Colonic mucosa (tissue), 4 donors: ENCODE data around the gene BTBD16. TPM values are rescaled to one million over a fixed set of nuclear protein-coding genes. Genes with fewer than 3 reads are reported as not detected.

Source experiments
- DNase-seq: peaks from one replicate; pipeline ENCODE4 v3.0.0-alpha.2; 2020
- H3K27ac ChIP-seq: fragments of 200-600 bp; one replicate; pipeline ENCODE4 v1.8.0; 2021
- H3K27me3 ChIP-seq: fragments of 200-600 bp; one replicate; pipeline ENCODE4 v1.8.0; 2021
- H3K36me3 ChIP-seq: fragments of 200-600 bp; one replicate; pipeline ENCODE4 v1.8.0; 2021
- H3K4me1 ChIP-seq: fragments of 200-600 bp; one replicate; pipeline ENCODE4 v1.8.0; 2021; ENCODE audit warnings: mild to moderate bottlenecking
- H3K4me3 ChIP-seq: fragments of 200-600 bp; one replicate; pipeline ENCODE4 v1.8.0; 2021
- H3K9ac ChIP-seq, 2 donors: one replicate each; pipeline ENCODE4 v1.7.0; 2013; ENCODE audit warnings: control low read depth in 2 of 2, low read depth in 2 of 2, low read length in 2 of 2
- H3K9me3 ChIP-seq: fragments of 200-600 bp; one replicate; pipeline ENCODE4 v1.8.0; 2021
- intact Hi-C: fragments of 100-400 bp; cut with DNase I; formaldehyde crosslinking; loops from one replicate; pipeline ENCODE4 v1.14.1; 2022
- total RNA-seq, 2 donors: library from RNA; stranded (reverse); fragmentation: NEBNext Ultra II Directional in 1 of 2; extraction: Animal tissue kit (Norgen Biotek cat#: 25700) in 1 of 2; gene quantifications; one replicate each; pipeline ENCODE4 v1.2.1, GENCODE V29; 2021
- TF ChIP-seq, protein P1 (sequence below): fragments of 200-600 bp; IDR thresholded peaks from one replicate; pipeline ENCODE4 v1.8.0; 2022; ENCODE audit warnings: antibody characterized with exemption, mild to moderate bottlenecking
- donor health status: healthy.
- donor health status: DM: no; HTN: no; CAD: no.
- donor health status: DM: no; HTN: no; CAD: no.

BTBD16 gene
- total RNA-seq, 2 donors from 2014 or later = 0.13 to 0.40 TPM

DNA sequence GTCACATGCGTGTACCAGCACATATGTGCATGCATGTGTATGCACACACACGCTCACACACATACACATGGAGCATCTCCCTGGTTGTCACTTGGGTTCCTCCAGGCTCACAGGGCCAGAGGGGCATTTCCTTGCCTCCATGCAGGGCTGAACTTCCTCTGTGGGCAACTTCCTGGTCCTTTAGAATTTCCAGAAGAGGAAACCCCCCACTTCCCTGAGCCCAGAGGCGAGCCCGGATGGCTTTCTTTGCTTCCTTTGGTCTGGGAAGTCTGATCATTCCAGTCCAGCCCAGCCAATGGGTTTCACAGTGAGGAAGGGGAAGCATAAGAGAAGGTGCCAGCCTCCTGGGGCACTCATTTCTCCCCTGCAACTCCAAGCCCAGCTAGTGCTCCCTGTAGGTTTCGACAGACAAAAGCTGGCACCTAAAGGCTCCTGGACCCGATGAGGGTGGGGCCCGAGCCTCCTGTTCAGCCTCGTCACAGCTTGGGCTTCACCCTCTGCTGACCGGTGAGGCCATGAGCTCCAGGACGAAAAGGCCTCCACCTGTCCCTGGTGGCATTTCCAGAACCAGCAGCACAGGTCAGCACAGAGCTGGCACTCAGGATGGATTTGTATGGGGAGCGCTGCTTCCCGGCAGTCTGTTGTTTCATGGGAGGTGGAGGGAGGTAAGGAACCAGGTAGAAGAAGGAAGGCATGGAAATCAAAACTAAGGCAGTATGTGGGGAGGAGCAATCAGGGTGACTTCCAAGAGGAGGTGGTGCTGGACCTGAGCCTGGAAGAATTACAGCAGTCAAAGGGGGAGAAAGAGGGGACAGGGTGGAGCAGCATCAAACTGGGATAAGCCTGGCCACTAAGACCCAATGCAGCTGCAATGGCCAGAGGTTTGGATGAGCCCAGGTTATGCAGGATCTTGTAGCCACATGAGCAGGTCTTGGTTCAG is 23.7 kb downstream of the BTBD16 start:
- no peaks in the 10 kb centered on the region for H3K36me3 ChIP-seq
- no peaks in the 10 kb centered on the region for H3K9me3 ChIP-seq
- H3K4me3 ChIP-seq = no peak overlapping the region
- H3K9ac ChIP-seq = no peak overlapping the region
- no peak for DNase-seq
- H3K4me1 ChIP-seq = no peaks in the 10 kb centered on the region
- H3K27ac ChIP-seq = no peak overlapping the region
- intact Hi-C loops = loop anchor here (5.0 kb wide), 1 partner anchor 273 kb away; no protein-coding TSS in a partner anchor
- no peaks in the 10 kb centered on the region for H3K27me3 ChIP-seq
- TF ChIP-seq, protein P1, sequence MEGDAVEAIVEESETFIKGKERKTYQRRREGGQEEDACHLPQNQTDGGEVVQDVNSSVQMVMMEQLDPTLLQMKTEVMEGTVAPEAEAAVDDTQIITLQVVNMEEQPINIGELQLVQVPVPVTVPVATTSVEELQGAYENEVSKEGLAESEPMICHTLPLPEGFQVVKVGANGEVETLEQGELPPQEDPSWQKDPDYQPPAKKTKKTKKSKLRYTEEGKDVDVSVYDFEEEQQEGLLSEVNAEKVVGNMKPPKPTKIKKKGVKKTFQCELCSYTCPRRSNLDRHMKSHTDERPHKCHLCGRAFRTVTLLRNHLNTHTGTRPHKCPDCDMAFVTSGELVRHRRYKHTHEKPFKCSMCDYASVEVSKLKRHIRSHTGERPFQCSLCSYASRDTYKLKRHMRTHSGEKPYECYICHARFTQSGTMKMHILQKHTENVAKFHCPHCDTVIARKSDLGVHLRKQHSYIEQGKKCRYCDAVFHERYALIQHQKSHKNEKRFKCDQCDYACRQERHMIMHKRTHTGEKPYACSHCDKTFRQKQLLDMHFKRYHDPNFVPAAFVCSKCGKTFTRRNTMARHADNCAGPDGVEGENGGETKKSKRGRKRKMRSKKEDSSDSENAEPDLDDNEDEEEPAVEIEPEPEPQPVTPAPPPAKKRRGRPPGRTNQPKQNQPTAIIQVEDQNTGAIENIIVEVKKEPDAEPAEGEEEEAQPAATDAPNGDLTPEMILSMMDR = no peak

DNA sequence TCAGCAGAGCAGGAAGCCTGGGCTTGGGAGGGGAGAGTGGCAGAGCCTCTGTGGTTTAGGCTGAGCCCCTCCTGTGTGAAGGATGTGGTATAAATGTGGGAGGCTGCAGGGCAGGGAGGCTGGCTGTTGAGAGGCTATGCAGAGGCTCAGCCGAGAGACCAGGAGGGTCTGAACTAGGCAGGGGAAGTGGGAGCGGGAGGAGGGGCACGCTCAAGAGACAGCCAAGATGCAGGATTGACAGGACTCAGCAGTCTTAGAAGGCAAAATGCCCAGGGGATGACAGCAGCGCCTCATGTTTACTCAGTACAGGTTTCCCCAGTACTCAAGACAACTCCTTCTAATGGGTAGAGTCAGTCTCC is 24.3 kb downstream of the BTBD16 start:
- H3K27ac ChIP-seq = no peak overlapping the region
- no peak overlapping the region for H3K4me3 ChIP-seq
- no peaks in the 10 kb centered on the region for H3K27me3 ChIP-seq
- TF ChIP-seq, protein P1 = no peak
- intact Hi-C loops = loop anchor here (5.0 kb wide), 1 partner anchor 272 kb away; no protein-coding TSS in a partner anchor
- no peak overlapping the region for H3K9ac ChIP-seq
- no peaks in the 10 kb centered on the region for H3K9me3 ChIP-seq
- peak; percentile 2 for DNase-seq
- no peaks in the 10 kb centered on the region for H3K4me1 ChIP-seq
- no peaks in the 10 kb centered on the region for H3K36me3 ChIP-seq

- Histone ChIP-seq H3K4me1 (no peaks in the 10 kb centered on the region), H3K27me3 (no peaks in the 10 kb centered on the region), H3K27ac (no peak overlapping the region), H3K9ac (no peak overlapping the region), H3K4me3 (no peak overlapping the region), H3K36me3 (no peaks in the 10 kb centered on the region), H3K9me3 (no peaks in the 10 kb centered on the region)
- TF ChIP-seq, protein P1 = no peak
- DNase-seq = peak; percentile 10
- intact Hi-C loops = loop anchor here (5.0 kb wide), 1 partner anchor 271 kb away; no protein-coding TSS in a partner anchor
These were observed 25.4 kb downstream of the BTBD16 start for GRCh38 chr10:122296363-122297120.

GRCh38 chr10:122297583-122297982 is 26.5 kb downstream of the BTBD16 start:
- TF ChIP-seq, protein P1 = no peak
- DNase-seq = peak; percentile 15
- Histone ChIP-seq H3K9me3 (no peaks in the 10 kb centered on the region), H3K27ac (no peak overlapping the region), H3K9ac (no peak overlapping the region), H3K4me3 (no peak overlapping the region), H3K27me3 (no peaks in the 10 kb centered on the region), H3K36me3 (no peaks in the 10 kb centered on the region), H3K4me1 (no peaks in the 10 kb centered on the region)
- intact Hi-C loops = loop anchor here (5.0 kb wide), 1 partner anchor 270 kb away; no protein-coding TSS in a partner anchor

- intact Hi-C loops = loop anchor here (2.0 to 5.0 kb wide), 2 partner anchors 137 to 269 kb away; no protein-coding TSS in a partner anchor
- Histone ChIP-seq H3K9me3 (no peaks in the 10 kb centered on the region), H3K9ac (no peak overlapping the region), H3K27ac (no peak overlapping the region), H3K36me3 (no peaks in the 10 kb centered on the region), H3K4me1 (no peaks in the 10 kb centered on the region), H3K27me3 (no peaks in the 10 kb centered on the region), H3K4me3 (no peak overlapping the region)
- DNase-seq = no peak
- TF ChIP-seq, protein P1 = no peak
These were observed 27.1 kb downstream of the BTBD16 start for GRCh38 chr10:122298206-122298597.
